HG02678 (cell line): Measurements from ENCODE around the gene IMPG1.

Experiments used
- ATAC-seq: cut with Tn5 transposase; IDR thresholded peaks from one replicate; pipeline ENCODE4 v1.9.1; 2021; ENCODE audit warnings: mild to moderate bottlenecking, moderate library complexity; ENCODE audit not compliant: unreplicated experiment

The IMPG1 gene

GRCh38 chr6:75893058-75893775 lies 179.2 kb downstream of the IMPG1 start:
- ATAC-seq = peak; percentile 64

DNA sequence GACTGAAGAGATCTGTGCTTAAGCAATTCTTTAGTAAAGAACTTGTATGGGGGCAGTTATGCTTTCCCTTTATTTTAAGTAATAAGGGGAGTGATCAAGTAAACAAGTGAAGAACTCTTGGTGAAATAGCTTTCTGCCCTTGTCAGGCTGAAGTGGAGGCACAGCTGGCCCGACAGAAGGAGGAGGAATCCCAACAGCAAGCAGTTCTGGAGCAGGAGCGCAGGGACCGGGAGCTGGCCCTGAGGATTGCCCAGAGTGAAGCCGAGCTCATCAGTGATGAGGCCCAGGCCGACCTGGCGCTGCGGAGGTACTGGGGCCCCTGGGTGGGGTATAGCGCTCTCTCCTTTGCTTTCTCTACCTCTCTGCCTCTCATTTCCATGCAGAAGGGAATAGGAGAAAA lies 180.1 kb downstream of the IMPG1 start:
- ATAC-seq = no peak

DNA sequence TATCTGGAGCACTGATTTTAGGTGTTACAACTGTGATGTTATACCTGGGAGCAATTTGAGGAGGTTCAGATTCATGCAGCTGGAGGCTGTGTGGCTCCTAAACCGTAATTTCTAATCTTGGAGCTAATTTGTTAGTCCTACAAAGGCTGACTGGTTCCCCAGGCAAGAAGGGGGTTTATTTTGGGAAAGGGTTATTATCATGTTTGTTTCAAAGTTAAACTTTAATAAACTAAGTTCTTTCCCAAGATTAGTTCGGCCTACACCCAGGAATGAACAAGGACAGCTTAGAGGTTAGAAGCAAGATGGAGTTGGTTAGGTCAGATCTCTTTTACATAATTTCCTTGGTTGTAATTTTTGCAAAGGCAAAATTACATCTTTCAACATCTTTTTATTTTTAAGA lies 187.6 kb downstream of the IMPG1 start:
- ATAC-seq = no peak

GRCh38 chr6:75882734-75883133 lies 189.7 kb downstream of the IMPG1 start:
- no peak for ATAC-seq

- ATAC-seq = no peak
Observed at GRCh38 chr6:75880305-75880704, 192.2 kb downstream of the IMPG1 start.

- no peak for ATAC-seq
Observed at GRCh38 chr6:75876152-75876551, 196.3 kb downstream of the IMPG1 start.

GRCh38 chr6:75874224-75874623 lies 198.2 kb downstream of the IMPG1 start:
- ATAC-seq = no peak
